ENCODE measurements around the gene SORCS2. TPM values are rescaled to one million over a fixed set of nuclear protein-coding genes. Genes with fewer than 3 reads are reported as not detected.

SORCS2 gene
- total and polyA plus RNA-seq, 12 donors: 0.25 to 5.4 (median 2.2) TPM

GRCh38 chr4:7752649-7753048 lies 560.3 kb downstream of the SORCS2 start:
- Histone ChIP-seq H3K9me3 (no peaks in the 10 kb centered on the region), H3K36me3 (no peaks in the 10 kb centered on the region), H3K4me3 (no peak overlapping the region), H3K4me1 (peaks cover 0 to 17% (median 7%) of the 10 kb centered on the region in 9 donors), H3K27me3 (no peaks in the 10 kb centered on the region), H3K27ac (no peak overlapping the region)
- DNase-seq: no peak
- ATAC-seq: no peak
- TF ChIP-seq, protein P1, sequence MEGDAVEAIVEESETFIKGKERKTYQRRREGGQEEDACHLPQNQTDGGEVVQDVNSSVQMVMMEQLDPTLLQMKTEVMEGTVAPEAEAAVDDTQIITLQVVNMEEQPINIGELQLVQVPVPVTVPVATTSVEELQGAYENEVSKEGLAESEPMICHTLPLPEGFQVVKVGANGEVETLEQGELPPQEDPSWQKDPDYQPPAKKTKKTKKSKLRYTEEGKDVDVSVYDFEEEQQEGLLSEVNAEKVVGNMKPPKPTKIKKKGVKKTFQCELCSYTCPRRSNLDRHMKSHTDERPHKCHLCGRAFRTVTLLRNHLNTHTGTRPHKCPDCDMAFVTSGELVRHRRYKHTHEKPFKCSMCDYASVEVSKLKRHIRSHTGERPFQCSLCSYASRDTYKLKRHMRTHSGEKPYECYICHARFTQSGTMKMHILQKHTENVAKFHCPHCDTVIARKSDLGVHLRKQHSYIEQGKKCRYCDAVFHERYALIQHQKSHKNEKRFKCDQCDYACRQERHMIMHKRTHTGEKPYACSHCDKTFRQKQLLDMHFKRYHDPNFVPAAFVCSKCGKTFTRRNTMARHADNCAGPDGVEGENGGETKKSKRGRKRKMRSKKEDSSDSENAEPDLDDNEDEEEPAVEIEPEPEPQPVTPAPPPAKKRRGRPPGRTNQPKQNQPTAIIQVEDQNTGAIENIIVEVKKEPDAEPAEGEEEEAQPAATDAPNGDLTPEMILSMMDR (IDR thresholded peaks at IDR 0.05): no peak
- WGBS, 2 donors: 91 to 96% methylated on average over 6 of the region's 6 CpGs
- intact Hi-C loops (cut with DNase I): no loop called here

GRCh38 chr4:7753271-7753670 lies 560.9 kb downstream of the SORCS2 start:
- Histone ChIP-seq H3K36me3 (no peaks in the 10 kb centered on the region), H3K27ac (no peak overlapping the region), H3K4me3 (no peak overlapping the region), H3K9me3 (no peaks in the 10 kb centered on the region), H3K27me3 (no peaks in the 10 kb centered on the region), H3K4me1 (peaks cover 0 to 24% (median 11%) of the 10 kb centered on the region in 9 donors)
- 78 to 86% methylated on average over 15 of the region's 15 CpGs for WGBS, 2 donors
- ATAC-seq: peak in 4 of 8 donors; percentile 8 to 32 (median 20)
- intact Hi-C loops (cut with DNase I): no loop called here
- TF ChIP-seq, protein P1 (IDR thresholded peaks at IDR 0.05): no peak
- no peak for DNase-seq

DNA sequence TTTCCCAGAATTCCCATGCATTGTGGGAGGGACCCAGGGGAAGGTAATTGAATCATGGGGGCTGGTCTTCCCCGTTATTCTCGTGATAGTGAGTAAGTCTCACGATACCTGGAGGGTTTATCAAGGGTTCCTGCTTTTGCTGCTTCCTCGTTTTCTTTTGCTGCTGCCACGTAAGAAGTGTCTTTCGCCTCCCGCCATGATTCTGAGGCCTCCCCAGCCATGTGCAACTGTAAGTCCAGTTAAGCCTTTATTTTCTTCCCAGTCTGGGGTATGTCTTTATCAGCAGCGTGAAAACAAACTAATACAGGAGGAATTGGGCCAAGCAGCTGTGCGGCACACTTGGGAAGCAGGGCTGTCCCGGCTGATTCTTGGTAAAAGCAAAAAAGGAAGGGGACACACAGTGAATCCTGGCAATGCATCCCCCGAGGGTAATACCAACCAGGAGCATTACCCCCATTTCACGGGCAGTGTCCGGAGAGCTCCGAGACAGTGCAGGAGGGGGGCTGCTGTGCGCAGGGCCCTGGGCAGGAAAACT lies 561.7 kb downstream of the SORCS2 start:
- 81 to 86% methylated on average over 15 of the region's 15 CpGs for WGBS, 2 donors
- TF ChIP-seq, protein P1 (IDR thresholded peaks at IDR 0.05): no peak
- DNase-seq (no peak), ATAC-seq (no peak)
- H3K4me3 ChIP-seq: no peak overlapping the region
- H3K4me1 ChIP-seq: peaks cover 2 to 27% (median 11%) of the 10 kb centered on the region in 9 donors
- no peaks in the 10 kb centered on the region for H3K27me3 ChIP-seq
- no peak overlapping the region for H3K27ac ChIP-seq
- no peaks in the 10 kb centered on the region for H3K9me3 ChIP-seq
- intact Hi-C loops (cut with DNase I): no loop called here
- no peaks in the 10 kb centered on the region for H3K36me3 ChIP-seq

DNA sequence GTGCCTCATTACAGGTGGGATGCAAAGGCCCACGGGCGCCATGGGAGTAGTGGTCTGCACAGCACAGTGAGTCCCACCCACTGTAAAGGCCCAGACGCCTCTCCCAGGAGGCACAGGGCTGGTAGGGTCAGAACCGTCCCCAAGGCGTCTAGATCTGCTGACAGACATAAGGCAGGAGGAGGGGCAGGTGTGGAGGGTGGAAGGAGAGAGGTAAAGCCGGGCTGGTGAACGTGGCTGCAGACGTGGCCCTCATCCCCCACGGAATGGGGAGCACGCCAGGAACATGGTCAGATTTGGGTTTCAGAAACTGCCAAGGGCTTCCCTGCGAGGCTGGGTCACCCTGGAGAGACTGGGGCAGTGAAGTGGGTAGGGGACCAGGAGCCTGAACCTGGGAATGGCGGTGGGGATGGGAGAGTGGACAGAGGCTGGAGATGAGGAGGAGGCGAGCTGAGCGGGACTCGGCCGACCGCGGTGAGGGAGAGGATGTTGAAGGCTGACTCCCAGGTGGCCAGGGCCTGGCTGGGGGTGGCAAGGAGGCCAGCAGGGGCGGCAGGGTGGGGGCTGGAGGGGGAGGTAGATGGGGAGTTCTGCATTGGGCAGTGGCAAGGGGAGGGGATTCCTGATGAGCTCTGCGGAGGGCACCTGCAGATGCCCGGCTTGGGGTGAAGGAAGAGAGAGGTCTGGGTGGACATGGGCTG lies 562.4 kb downstream of the SORCS2 start:
- intact Hi-C loops (cut with DNase I): loop anchor here in 1 of 10 donors (5.0 kb wide), 1 partner anchor 233 kb away; no protein-coding TSS in a partner anchor
- Histone ChIP-seq H3K27me3 (no peaks in the 10 kb centered on the region), H3K9me3 (no peaks in the 10 kb centered on the region), H3K36me3 (peaks cover 0 to 3% (median 0%) of the 10 kb centered on the region in 9 donors), H3K4me1 (peaks cover 2 to 27% (median 14%) of the 10 kb centered on the region in 9 donors), H3K27ac (no peak overlapping the region), H3K4me3 (no peak overlapping the region)
- ATAC-seq: peak in 1 of 8 donors; percentile 23
- peak in 1 of 2 donors; percentile 7 for DNase-seq
- TF ChIP-seq, protein P1 (IDR thresholded peaks at IDR 0.05): no peak
- WGBS, 2 donors: 90 to 92% methylated on average over 21 of the region's 21 CpGs
